Astrocyte (in vitro differentiated cells and primary cell): ENCODE data around the gene SOAT2. TPM values are rescaled to one million over a fixed set of nuclear protein-coding genes. Genes with fewer than 3 reads are reported as not detected.

Experiments used
- DNase-seq: peaks from one replicate; pipeline ENCODE4 v3.0.0-alpha.2; 2010; ENCODE audit warnings: low read depth
- FAIRE-seq: peaks from 2 replicates; lab custom pipeline; 2011; peaks lifted over from hg19 to GRCh38; lab: Jason Lieb, UNC
- H2AFZ ChIP-seq: 2 replicates; pipeline ENCODE4 v1.6.0; 2012; ENCODE audit warnings: low read depth, low read length, inconsistent platforms
- H3K27ac ChIP-seq: 2 replicates; pipeline ENCODE4 v1.5.1; 2011; ENCODE audit warnings: low read depth, low read length, inconsistent platforms
- H3K27me3 ChIP-seq: 2 replicates; pipeline ENCODE4 v1.6.0; 2011; ENCODE audit warnings: low read length, inconsistent platforms; ENCODE audit not compliant: insufficient read depth
- H3K36me3 ChIP-seq: 2 replicates; pipeline ENCODE4 v1.5.1; 2011; ENCODE audit warnings: low read length, inconsistent platforms; ENCODE audit not compliant: insufficient read depth
- H3K4me1 ChIP-seq: 2 replicates; pipeline ENCODE4 v1.5.1; 2011; ENCODE audit warnings: low read length, inconsistent platforms; ENCODE audit not compliant: insufficient read depth
- H3K4me2 ChIP-seq: 2 replicates; pipeline ENCODE4 v1.6.0; 2012; ENCODE audit warnings: low read length, inconsistent platforms
- H3K4me3 ChIP-seq: 2 replicates; pipeline ENCODE4 v1.5.1; 2011; ENCODE audit warnings: low read depth, mild to moderate bottlenecking, low read length, inconsistent platforms; ENCODE audit not compliant: insufficient read depth
- H3K79me2 ChIP-seq: 2 replicates; pipeline ENCODE4 v1.6.0; 2012; ENCODE audit warnings: mild to moderate bottlenecking, low read length, inconsistent platforms; ENCODE audit not compliant: insufficient read depth
- H3K9ac ChIP-seq: 2 replicates; pipeline ENCODE4 v1.6.0; 2012; ENCODE audit warnings: mild to moderate bottlenecking, low read length, inconsistent platforms
- H3K9me3 ChIP-seq: 2 replicates; pipeline ENCODE4 v1.5.1; 2012; ENCODE audit warnings: low read depth, mild to moderate bottlenecking, low read length, inconsistent platforms; ENCODE audit not compliant: insufficient read depth
- H4K20me1 ChIP-seq: 2 replicates; pipeline ENCODE4 v1.6.0; 2012; ENCODE audit warnings: low read length, inconsistent platforms; ENCODE audit not compliant: insufficient read depth
- H3K27ac Mint-ChIP-seq: one replicate; pipeline ENCODE4 v1.8.0; 2021; ENCODE audit warnings: mild to moderate bottlenecking, mixed read lengths; ENCODE audit not compliant: unreplicated experiment
- H3K27me3 Mint-ChIP-seq: one replicate; pipeline ENCODE4 v1.8.0; 2021; ENCODE audit warnings: low read depth, mixed read lengths; ENCODE audit not compliant: unreplicated experiment
- H3K36me3 Mint-ChIP-seq: one replicate; pipeline ENCODE4 v1.8.0; 2021; ENCODE audit warnings: low read depth, mixed read lengths; ENCODE audit not compliant: unreplicated experiment
- H3K4me1 Mint-ChIP-seq: one replicate; pipeline ENCODE4 v1.8.0; 2021; ENCODE audit warnings: low read depth, mixed read lengths; ENCODE audit not compliant: unreplicated experiment
- H3K4me3 Mint-ChIP-seq: one replicate; pipeline ENCODE4 v1.8.0; 2021; ENCODE audit warnings: mild to moderate bottlenecking, moderate library complexity, mixed read lengths; ENCODE audit not compliant: unreplicated experiment
- H3K9me3 Mint-ChIP-seq: one replicate; pipeline ENCODE4 v1.8.0; 2021; ENCODE audit warnings: mild to moderate bottlenecking, mixed read lengths; ENCODE audit not compliant: unreplicated experiment
- CTCF ChIP-seq: IDR thresholded peaks from 2 replicates; pipeline ENCODE4 v1.5.1; 2011; ENCODE audit warnings: low read depth, mild to moderate bottlenecking, inconsistent platforms, low read length, moderate library complexity; ENCODE audit not compliant: insufficient read depth
- EZH2 ChIP-seq: IDR thresholded peaks from 2 replicates; pipeline ENCODE4 v1.6.1; 2012; ENCODE audit warnings: mild to moderate bottlenecking, low read length, inconsistent platforms; ENCODE audit not compliant: insufficient read depth
- total RNA-seq: library from RNA; stranded (reverse); gene quantifications from 2 replicates; pipeline ENCODE4 v1.2.1, GENCODE V29; 2021

Gene SOAT2
- total RNA-seq, 1 donor from 2014 or later = not detected

- H3K4me1 Mint-ChIP-seq = peaks cover 27% of the 10 kb centered on the region
- H3K4me3 ChIP-seq = no peak overlapping the region
- FAIRE-seq = no peak
- H2AFZ ChIP-seq = no peak overlapping the region
- DNase-seq = no peak
- H3K9me3 ChIP-seq = no peaks in the 10 kb centered on the region
- no peak overlapping the region for H3K27ac Mint-ChIP-seq
- H3K79me2 ChIP-seq = peaks cover 26% of the 10 kb centered on the region
- no peak for TF ChIP-seq EZH2
- no peak for TF ChIP-seq CTCF
- no peak overlapping the region for H3K9ac ChIP-seq
- no peaks in the 10 kb centered on the region for H3K9me3 Mint-ChIP-seq
- no peak overlapping the region for H3K4me2 ChIP-seq
- no peak overlapping the region for H3K27ac ChIP-seq
- H4K20me1 ChIP-seq = peaks cover 5% of the 10 kb centered on the region
- peaks cover 33% of the 10 kb centered on the region for H3K36me3 ChIP-seq
- peaks cover 31% of the 10 kb centered on the region for H3K4me1 ChIP-seq
- H3K27me3 Mint-ChIP-seq = no peaks in the 10 kb centered on the region
- H3K4me3 Mint-ChIP-seq = no peak overlapping the region
- H3K36me3 Mint-ChIP-seq = peaks cover 54% of the 10 kb centered on the region
- no peaks in the 10 kb centered on the region for H3K27me3 ChIP-seq
Observed at GRCh38 chr12:53073881-53074280, 29.4 kb upstream of the SOAT2 start.

DNA sequence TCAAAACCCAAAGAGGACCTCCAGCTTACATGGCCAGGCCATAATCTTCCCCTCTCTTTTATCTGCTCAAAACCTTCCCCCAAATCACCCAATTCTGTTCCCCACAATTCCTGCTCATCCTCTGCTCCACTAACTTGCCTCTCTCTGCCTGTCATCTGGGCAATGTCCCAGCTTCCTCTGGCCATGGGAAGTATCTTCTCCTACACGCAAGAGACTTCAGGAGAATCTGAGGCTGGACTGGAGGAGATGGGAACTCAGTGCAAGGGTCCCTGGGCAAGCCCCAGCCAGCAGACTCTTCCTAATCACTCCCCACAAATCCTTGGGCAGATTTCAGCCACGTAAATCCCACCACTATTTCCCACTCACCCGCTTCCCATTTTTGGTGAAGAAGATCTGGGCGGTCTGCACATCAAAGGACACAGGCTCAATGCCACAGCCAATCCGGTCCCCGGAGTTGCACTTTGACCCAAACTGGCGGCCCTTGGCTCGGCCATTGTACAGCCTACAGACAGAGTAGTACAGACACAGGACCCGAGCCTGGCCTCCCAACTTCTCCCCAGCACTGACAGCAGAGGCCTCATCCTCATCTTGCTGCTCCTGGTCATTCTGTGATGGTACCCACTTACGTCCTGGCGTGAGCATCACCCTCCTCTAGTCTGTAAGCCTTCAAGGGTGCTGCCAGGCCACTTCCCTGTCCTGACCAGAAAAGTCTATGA, 28.8 kb upstream of the SOAT2 start:
- Histone ChIP-seq H3K27me3 (no peaks in the 10 kb centered on the region), H3K9me3 (no peaks in the 10 kb centered on the region), H3K36me3 (peaks cover 33% of the 10 kb centered on the region), H3K9ac (no peak overlapping the region), H3K4me1 (peaks cover 29% of the 10 kb centered on the region), H3K4me3 (no peak overlapping the region), H3K79me2 (peaks cover 26% of the 10 kb centered on the region), H3K27ac (no peak overlapping the region), H4K20me1 (peaks cover 5% of the 10 kb centered on the region), H3K4me2 (no peak overlapping the region), H2AFZ (no peak overlapping the region)
- Mint-ChIP-seq H3K27ac (no peak overlapping the region), H3K9me3 (no peaks in the 10 kb centered on the region), H3K27me3 (no peaks in the 10 kb centered on the region), H3K4me1 (peaks cover 27% of the 10 kb centered on the region), H3K36me3 (peaks cover 49% of the 10 kb centered on the region), H3K4me3 (no peak overlapping the region)
- no peak for TF ChIP-seq CTCF
- no peak for TF ChIP-seq EZH2
- DNase-seq (no peak), FAIRE-seq (no peak)

- H3K27ac Mint-ChIP-seq = no peak overlapping the region
- H3K9ac ChIP-seq = no peak overlapping the region
- peaks cover 34% of the 10 kb centered on the region for H3K4me1 ChIP-seq
- H3K36me3 Mint-ChIP-seq = peaks cover 47% of the 10 kb centered on the region
- no peaks in the 10 kb centered on the region for H3K9me3 Mint-ChIP-seq
- no peaks in the 10 kb centered on the region for H3K9me3 ChIP-seq
- no peak for DNase-seq
- FAIRE-seq = no peak
- no peaks in the 10 kb centered on the region for H3K27me3 ChIP-seq
- no peak for TF ChIP-seq CTCF
- TF ChIP-seq EZH2 = no peak
- H3K27me3 Mint-ChIP-seq = no peaks in the 10 kb centered on the region
- H3K4me2 ChIP-seq = no peak overlapping the region
- peaks cover 26% of the 10 kb centered on the region for H3K79me2 ChIP-seq
- peaks cover 32% of the 10 kb centered on the region for H3K36me3 ChIP-seq
- H3K4me3 ChIP-seq = no peak overlapping the region
- H3K27ac ChIP-seq = no peak overlapping the region
- H4K20me1 ChIP-seq = peaks cover 3% of the 10 kb centered on the region
- H3K4me3 Mint-ChIP-seq = no peak overlapping the region
- peaks cover 27% of the 10 kb centered on the region for H3K4me1 Mint-ChIP-seq
- no peak overlapping the region for H2AFZ ChIP-seq
Observed at GRCh38 chr12:53074999-53075370, 28.3 kb upstream of the SOAT2 start.
